ENCODE data around the gene CNTNAP2. TPM values are rescaled to one million over a fixed set of nuclear protein-coding genes. Genes with fewer than 3 reads are reported as not detected.

Gene CNTNAP2
- total and polyA plus RNA-seq, 2 of the 13 experiments (the other 11 are each of a cell fraction or from before 2014, with no cell fraction given): 0.40 to 0.42 TPM

DNA sequence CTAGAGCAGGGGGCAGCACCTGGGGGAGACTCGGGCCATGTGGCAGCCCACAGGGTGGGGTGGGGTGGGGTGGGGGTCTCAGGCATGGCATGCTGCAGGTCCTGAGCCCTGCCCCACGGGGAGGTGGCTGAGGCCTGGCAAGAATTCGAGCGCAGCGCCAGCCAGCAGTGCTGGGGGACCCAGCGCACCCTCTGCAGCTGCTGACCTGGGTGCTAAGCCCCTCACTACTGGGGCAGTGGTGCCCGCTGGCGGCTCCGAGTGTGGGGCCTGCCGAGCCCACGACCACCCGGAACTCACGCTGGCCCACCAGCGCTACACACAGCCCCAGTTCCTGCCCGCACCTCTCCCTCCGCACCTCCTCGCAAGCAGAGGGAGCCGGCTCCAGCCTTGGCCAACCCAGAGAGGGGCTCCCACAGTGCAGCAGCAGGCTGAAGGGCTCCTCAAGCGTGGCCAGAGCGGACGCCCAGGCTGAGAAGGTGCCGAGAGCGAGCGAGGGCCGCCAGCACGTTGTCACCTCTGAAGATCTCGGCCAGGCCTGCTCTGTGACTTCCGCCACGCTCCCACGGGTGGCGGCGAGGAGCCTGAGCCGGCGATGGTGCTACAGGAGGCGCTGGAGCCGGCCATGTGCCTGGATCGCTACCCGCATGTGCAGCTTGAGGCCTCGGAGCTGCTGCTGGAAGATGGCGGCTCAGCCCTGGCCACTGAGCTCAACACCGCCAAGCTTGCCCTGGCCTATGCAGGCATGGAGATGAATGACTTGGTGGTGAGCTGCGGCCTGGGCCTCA, 2328.9 kb downstream of the CNTNAP2 start:
- no peak overlapping the region for H3K9ac ChIP-seq (ENCODE audit: insufficient read depth, low read depth, low read length)
- no peak for ATAC-seq
- no TSS peak for BruUV-seq (replicated peaks)
- ChIA-PET POLR2A (no interaction called here), CTCF (ENCODE audit: low intra/inter-chr PET ratio, low total read pairs) (no interaction called here)
- WGBS (ENCODE audit: low lambda C conversion rate): 94% methylated on average over 16 of the region's 42 CpGs
- peaks cover 15% of the 10 kb centered on the region for H3K9me3 ChIP-seq (ENCODE audit: low read length)
- no peak for DNase-seq (ENCODE audit: low spot score)
- H3K79me2 ChIP-seq (ENCODE audit: insufficient read depth, low read length): no peaks in the 10 kb centered on the region
- H3K4me1 ChIP-seq (ENCODE audit: insufficient read depth, low read length): peaks cover 41% of the 10 kb centered on the region
- H3K4me3 ChIP-seq (replicated peaks in 1 of 3; ENCODE audit: insufficient read depth in 1 of 3, low read depth in 2 of 3, low read length in 3 of 3): no peak overlapping the region
- in situ Hi-C loops (cut with HindIII; ENCODE audit: extremely low pct_ligation_motif_present, low pct_unique_long_range_greater_than_20kb): no loop called here
- FAIRE-seq: no peak
- no peak overlapping the region for H3K27ac ChIP-seq (ENCODE audit: extremely low read length, insufficient read depth, low read length)
- no peaks in the 10 kb centered on the region for H4K20me1 ChIP-seq (ENCODE audit: insufficient read depth, low read length)
- no peak overlapping the region for H3K4me2 ChIP-seq (ENCODE audit: low read depth, low read length)
- TF ChIP-seq ZNF850 (CRISPR knock-in tag; conservative IDR thresholded peaks at IDR 0.05) (peak; percentile 99), NFIB (CRISPR knock-in tag; IDR thresholded peaks at IDR 0.05; ENCODE audit: borderline replicate concordance) (no peak)
- no peaks in the 10 kb centered on the region for H3K27me3 ChIP-seq (ENCODE audit: control insufficient read depth in 1 of 2, insufficient read depth in 2 of 2, low read length in 2 of 2)
- no peaks in the 10 kb centered on the region for H3K36me3 ChIP-seq (replicated peaks in 1 of 2; ENCODE audit: control insufficient read depth in 1 of 2, insufficient read depth in 2 of 2, low read length in 2 of 2)
- intact Hi-C loops (cut with micrococcal nuclease; ENCODE audit: unreplicated experiment): no loop called here
- H2AFZ ChIP-seq (ENCODE audit: low read length): no peak overlapping the region

GRCh38 chr7:148447221-148447849, 2330.7 kb downstream of the CNTNAP2 start:
- CTCF ChIA-PET (ENCODE audit: low intra/inter-chr PET ratio, low total read pairs): no interaction called here
- POLR2A ChIA-PET: interaction anchor here (1.3 kb wide), 2 partner anchors 11 to 19 kb away, joined by 4 to 6 read pairs; no protein-coding TSS in a partner anchor
- no peak for TF ChIP-seq ZNF614 (CRISPR knock-in tag; IDR thresholded peaks at IDR 0.05; ENCODE audit: borderline replicate concordance)
- TF ChIP-seq CHD2 (IDR thresholded peaks at IDR 0.05; ENCODE audit: low read depth, low read length): no peak
- no peak for TF ChIP-seq SIX4 (CRISPR knock-in tag; IDR thresholded peaks at IDR 0.05)
- TF ChIP-seq ZNF430 (CRISPR knock-in tag; IDR thresholded peaks at IDR 0.05): no peak
- no peak for TF ChIP-seq NFKBIZ (CRISPR knock-in tag; IDR thresholded peaks at IDR 0.05)
- TF ChIP-seq TEAD3 (CRISPR knock-in tag; optimal IDR thresholded peaks at IDR 0.05; ENCODE audit: borderline replicate concordance): peak; percentile 6
- TF ChIP-seq MYC (CRISPR knock-in tag; IDR thresholded peaks at IDR 0.05; ENCODE audit: borderline replicate concordance): no peak
- no peak for TF ChIP-seq POGZ (CRISPR knock-in tag; IDR thresholded peaks at IDR 0.05)
- no peak for TF ChIP-seq KMT2A (CRISPR knock-in tag; IDR thresholded peaks at IDR 0.05)
- peak; percentile 72 for TF ChIP-seq FOXA3 (CRISPR knock-in tag; IDR thresholded peaks at IDR 0.05)
- no peak for TF ChIP-seq MATR3 (CRISPR knock-in tag; IDR thresholded peaks at IDR 0.05)
- TF ChIP-seq CENPT (CRISPR knock-in tag; IDR thresholded peaks at IDR 0.05; ENCODE audit: low read depth): no peak
- no peak for TF ChIP-seq ZNF670 (CRISPR knock-in tag; IDR thresholded peaks at IDR 0.05; ENCODE audit: borderline replicate concordance)
- TF ChIP-seq ZNF792 (CRISPR knock-in tag; IDR thresholded peaks at IDR 0.05): no peak
- no peak for TF ChIP-seq CC2D1A (CRISPR knock-in tag; IDR thresholded peaks at IDR 0.05)
- TF ChIP-seq MLLT10 (CRISPR knock-in tag; IDR thresholded peaks at IDR 0.05): no peak
- TF ChIP-seq U2AF2 (IDR thresholded peaks at IDR 0.05; ENCODE audit: low read depth, low read length): no peak
- no peak for TF ChIP-seq SMAD3 (CRISPR knock-in tag; IDR thresholded peaks at IDR 0.05)
- no peak for TF ChIP-seq NFKB2 (CRISPR knock-in tag; IDR thresholded peaks at IDR 0.05; ENCODE audit: borderline replicate concordance)
- no peak for TF ChIP-seq ZNF256 (CRISPR knock-in tag; conservative IDR thresholded peaks at IDR 0.05)

More at GRCh38 chr7:148447221-148447849, 2330.7 kb downstream of the CNTNAP2 start:
- Histone ChIP-seq H3K27ac (ENCODE audit: extremely low read length, insufficient read depth, low read length) (peak overlapping the region; percentile 44), H3K9ac (ENCODE audit: insufficient read depth, low read depth, low read length) (no peak overlapping the region), H3K4me2 (ENCODE audit: low read depth, low read length) (0 out of 2 replicates have a peak overlapping the region, but pooled peaks have one; percentile 22), H2AFZ (ENCODE audit: low read length) (no peak overlapping the region), H4K20me1 (ENCODE audit: insufficient read depth, low read length) (no peaks in the 10 kb centered on the region), H3K79me2 (ENCODE audit: insufficient read depth, low read length) (no peaks in the 10 kb centered on the region), H3K9me3 (ENCODE audit: low read length) (peaks cover 15% of the 10 kb centered on the region), H3K36me3 (replicated peaks in 1 of 2; ENCODE audit: control insufficient read depth in 1 of 2, insufficient read depth in 2 of 2, low read length in 2 of 2) (no peaks in the 10 kb centered on the region), H3K4me3 (replicated peaks in 1 of 3; ENCODE audit: insufficient read depth in 1 of 3, low read depth in 2 of 3, low read length in 3 of 3) (no peak overlapping the region), H3K27me3 (ENCODE audit: control insufficient read depth in 1 of 2, insufficient read depth in 2 of 2, low read length in 2 of 2) (no peaks in the 10 kb centered on the region), H3K4me1 (ENCODE audit: insufficient read depth, low read length) (peaks cover 38% of the 10 kb centered on the region)
- no TSS peak for BruUV-seq (replicated peaks)
- peak; percentile 80 for ATAC-seq
- peak; percentile 68 for DNase-seq (ENCODE audit: low spot score)
- 14% methylated on average over 4 of the region's 4 CpGs for WGBS (ENCODE audit: low lambda C conversion rate)
- FAIRE-seq: peak; percentile 4
- intact Hi-C loops (cut with micrococcal nuclease; ENCODE audit: unreplicated experiment): no loop called here
- in situ Hi-C loops (cut with HindIII; ENCODE audit: extremely low pct_ligation_motif_present, low pct_unique_long_range_greater_than_20kb): no loop called here
